OCI-M2 (cell line): ENCODE measurements around the gene SPIRE2.
"Not testable (repeated sequence)": the region's sequence is repeated elsewhere in the genome, so short reads cannot be mapped to it uniquely, and the experiment has no call there.

Experiments used
- DNase-seq: peaks from one replicate; lab custom pipeline; 2025; ENCODE audit not compliant: unreplicated experiment; lab: John Stamatoyannopoulos, UW

Gene SPIRE2, protein sequence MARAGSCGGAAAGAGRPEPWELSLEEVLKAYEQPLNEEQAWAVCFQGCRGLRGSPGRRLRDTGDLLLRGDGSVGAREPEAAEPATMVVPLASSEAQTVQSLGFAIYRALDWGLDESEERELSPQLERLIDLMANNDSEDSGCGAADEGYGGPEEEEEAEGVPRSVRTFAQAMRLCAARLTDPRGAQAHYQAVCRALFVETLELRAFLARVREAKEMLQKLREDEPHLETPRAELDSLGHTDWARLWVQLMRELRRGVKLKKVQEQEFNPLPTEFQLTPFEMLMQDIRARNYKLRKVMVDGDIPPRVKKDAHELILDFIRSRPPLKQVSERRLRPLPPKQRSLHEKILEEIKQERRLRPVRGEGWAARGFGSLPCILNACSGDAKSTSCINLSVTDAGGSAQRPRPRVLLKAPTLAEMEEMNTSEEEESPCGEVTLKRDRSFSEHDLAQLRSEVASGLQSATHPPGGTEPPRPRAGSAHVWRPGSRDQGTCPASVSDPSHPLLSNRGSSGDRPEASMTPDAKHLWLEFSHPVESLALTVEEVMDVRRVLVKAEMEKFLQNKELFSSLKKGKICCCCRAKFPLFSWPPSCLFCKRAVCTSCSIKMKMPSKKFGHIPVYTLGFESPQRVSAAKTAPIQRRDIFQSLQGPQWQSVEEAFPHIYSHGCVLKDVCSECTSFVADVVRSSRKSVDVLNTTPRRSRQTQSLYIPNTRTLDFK

GRCh38 chr16:89828199-89828869, at the start of gene SPIRE2:
SPIRE2 (plus strand) TSS chr16:89828475; CDS start chr16:89828551, 76 bp downstream.
- DNase-seq, result no peak

- no peak for DNase-seq
Observed at GRCh38 chr16:89779231-89779908, 48.9 kb upstream of the SPIRE2 start.

GRCh38 chr16:89779909-89780305, 48.4 kb upstream of the SPIRE2 start:
- no peak for DNase-seq

GRCh38 chr16:89782489-89782888, 45.8 kb upstream of the SPIRE2 start:
- no peak for DNase-seq

- not testable (repeated sequence) for DNase-seq
Observed at GRCh38 chr16:89783952-89784351, 44.3 kb upstream of the SPIRE2 start.

DNA sequence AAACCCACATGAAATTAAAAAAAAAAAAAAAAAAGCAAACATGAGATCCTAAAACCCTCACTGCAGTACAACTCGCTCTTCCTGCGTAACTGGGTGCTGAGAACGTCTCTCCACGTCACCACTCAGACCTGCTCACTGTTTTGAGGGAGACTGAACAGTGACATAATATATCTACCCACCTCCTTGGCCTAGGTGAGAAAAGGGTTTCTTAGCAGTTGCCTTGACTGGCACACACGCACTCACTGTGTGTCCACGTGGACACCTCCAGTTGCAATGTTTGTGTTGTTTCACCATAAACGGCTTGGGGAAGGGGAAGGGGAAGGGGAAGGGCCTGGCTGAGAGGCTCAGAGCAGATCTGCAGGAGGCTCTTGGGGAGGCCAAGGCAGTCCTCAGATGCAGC, 43.9 kb upstream of the SPIRE2 start:
- no peak for DNase-seq

- DNase-seq, result no peak
Observed at GRCh38 chr16:89785523-89786155, 42.6 kb upstream of the SPIRE2 start.

DNA sequence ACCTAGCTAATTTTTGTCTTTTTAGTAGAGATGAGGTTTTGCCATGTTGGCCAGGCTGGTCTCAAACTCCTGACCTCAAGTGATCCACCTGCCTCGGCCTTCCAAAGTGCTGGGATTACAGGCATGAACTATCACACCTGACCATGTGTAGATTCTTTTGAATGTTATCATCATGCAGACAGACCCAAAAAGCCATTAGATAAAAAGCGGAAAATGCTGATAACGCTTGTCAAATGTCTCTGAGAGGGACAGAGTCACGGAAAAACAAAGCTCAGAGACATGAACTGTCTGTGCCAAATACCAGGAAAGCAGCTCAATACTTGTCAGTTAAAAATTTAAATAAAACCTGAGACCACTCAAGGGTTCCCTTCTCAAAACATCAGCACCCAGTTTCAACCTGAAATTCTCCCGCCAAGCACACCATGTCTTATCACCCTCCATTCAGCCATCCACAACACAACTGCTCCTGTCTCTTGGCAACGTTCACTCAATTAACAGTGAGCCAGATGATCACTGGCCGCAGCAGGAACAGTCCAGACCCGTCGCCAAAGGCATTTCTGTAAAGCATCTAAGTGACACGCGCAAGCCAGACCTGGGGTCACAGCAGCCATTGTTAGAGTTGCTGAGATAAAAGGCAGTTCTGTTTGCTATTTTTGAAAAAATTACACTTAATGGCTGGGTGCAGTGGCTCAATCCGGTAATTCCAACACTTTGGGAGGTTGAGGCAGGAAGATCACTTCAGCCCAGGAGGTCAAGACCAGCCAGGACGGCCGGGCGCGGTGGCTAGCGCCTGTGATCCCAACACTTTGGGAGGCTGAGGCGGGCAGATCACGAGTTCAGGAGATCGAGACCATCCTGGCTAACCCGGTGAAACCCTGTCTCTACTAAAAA, 41.6 kb upstream of the SPIRE2 start:
- no peak for DNase-seq

GRCh38 chr16:89787365-89787805, 40.9 kb upstream of the SPIRE2 start:
- no peak for DNase-seq

- DNase-seq, result no peak
Observed at GRCh38 chr16:89791278-89791995, 36.8 kb upstream of the SPIRE2 start.

GRCh38 chr16:89793092-89793491, 35.2 kb upstream of the SPIRE2 start:
- DNase-seq, result not testable (repeated sequence)

DNA sequence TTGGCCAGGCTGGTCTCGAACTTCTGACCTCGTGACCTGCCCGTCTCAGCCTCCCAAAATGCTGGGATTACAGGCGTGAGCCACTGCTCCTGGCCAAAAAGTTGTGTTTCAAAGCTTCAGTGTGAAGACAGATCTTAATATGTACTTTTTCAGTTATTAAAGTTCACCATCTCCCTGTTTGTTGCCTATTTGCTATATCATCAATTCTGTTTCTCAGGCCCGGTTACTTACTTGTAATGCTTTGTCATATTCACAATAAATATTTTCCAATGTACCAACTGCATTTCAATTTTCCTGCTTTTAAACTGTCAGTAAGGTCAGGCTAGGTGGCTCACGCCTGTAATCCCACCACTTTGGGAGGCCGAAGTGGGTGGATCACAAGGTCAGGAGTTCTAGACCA, 34.3 kb upstream of the SPIRE2 start:
- DNase-seq, result no peak

DNA sequence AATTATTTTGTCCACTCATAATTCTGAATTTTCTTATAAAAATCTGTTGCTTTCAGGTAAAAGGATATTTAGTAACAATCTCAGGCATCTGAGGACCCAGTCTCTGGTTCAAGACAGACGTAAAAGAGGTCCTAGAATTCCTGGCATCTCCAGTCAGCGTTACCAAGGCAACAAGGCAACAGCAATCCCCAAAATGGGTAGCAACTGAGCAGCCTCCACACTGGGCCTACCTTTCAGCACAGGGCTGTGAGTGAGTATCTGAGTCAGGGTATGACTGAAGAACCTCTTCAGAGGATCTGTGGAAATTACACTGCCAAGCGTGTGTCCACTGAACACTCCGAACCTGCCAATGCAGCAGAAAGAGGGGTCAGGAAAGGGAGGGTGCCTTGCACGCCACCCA, 32.6 kb upstream of the SPIRE2 start:
- no peak for DNase-seq

DNA sequence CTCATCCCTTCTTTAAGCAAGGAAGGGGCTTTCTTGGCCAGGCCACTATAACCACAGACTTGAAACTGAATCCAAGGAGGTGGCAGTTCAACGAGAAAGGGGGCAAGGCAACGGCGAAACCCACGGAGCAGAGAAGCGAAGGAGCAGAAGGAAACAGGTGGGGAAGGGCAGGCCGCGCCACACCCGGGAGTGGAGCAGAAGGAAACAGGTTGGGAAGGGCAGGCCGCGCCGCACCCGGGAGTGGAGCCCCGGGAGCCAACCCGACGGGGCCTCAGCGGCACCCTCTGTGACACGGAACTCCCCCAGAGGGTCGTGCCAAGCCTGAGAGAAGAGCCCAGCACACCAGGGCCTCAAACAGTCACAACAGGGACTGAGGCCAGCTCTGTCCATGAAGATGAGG, 32.2 kb upstream of the SPIRE2 start:
- no peak for DNase-seq

- DNase-seq, result no peak
Observed at GRCh38 chr16:89798126-89798525, 30.1 kb upstream of the SPIRE2 start.

GRCh38 chr16:89798832-89799370, 29.4 kb upstream of the SPIRE2 start:
- DNase-seq, result no peak

DNA sequence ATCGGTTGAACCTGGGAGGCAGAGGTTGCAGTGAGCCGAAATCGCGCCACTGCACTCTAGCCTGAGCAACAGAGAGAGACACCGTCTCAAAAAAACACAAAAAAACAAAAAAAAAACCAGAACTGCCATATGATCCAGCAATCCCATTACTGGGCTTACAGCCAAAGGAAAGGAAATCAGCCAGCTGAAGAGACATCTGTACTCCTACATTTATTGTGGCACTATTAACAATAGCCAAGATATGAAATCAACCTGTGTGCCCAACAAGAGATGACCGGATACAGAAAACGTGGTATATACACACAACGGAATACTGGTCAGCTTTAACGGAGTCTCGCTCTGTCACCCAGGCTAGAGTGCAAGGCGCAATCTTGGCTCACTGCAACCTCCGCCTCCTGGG, 26.5 kb upstream of the SPIRE2 start:
- no peak for DNase-seq

DNA sequence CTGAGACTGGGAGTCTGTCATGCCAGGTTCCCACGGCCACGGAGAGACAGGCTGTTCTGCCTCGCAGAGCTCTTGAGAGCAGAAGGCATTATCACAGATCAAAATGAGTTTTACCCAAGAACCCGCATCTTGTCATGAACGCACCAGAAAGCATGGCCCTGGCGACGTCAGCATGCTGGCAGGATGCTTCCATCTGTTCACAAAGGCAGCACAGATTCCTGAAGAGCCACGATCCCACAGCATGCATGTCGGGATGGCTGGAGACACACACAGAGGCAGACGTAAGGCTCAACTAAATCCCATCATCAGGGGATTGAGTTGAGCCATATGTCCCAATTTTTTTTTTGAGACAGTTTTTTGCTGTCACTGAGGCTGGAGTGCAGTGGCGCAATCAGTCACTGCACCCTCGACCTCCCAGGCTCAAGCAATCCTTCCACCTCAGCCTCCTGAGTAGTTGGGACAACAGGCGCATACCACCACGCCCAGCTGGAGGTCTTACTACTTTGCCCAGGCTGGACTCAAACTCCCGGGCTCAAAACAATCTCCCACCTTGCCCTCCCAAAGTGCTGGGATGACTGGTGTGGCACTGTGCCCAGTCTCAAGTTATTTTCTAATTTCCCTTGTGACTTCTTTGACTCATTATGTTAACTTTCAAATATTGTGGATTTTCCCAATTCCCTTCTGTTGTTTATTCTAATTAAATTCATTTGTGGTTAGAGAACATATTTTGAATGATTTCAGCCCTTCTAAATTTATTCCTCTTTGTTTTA, 23.0 kb upstream of the SPIRE2 start:
- no peak for DNase-seq
